Left lung (tissue), 10 donors: ENCODE data around the gene AP2A2. TPM values are rescaled to one million over a fixed set of nuclear protein-coding genes. Genes with fewer than 3 reads are reported as not detected.

Experiments used
- ATAC-seq: fragments of 200-7000 bp; cut with Tn5 transposase; one replicate; pipeline ENCODE4 v1.9.1; 2020; ENCODE audit warnings: moderate library complexity
- DNase-seq, 4 donors: peaks; one replicate each; pipeline ENCODE4 v3.0.0-alpha.2; 2013 to 2020
- H3K27ac ChIP-seq, 2 donors: fragments of 200-600 bp; sonication (generic) in 1 of 2; one replicate each; pipeline versions ENCODE4 v1.5.0 to v1.8.0; 2020 to 2021
- H3K27me3 ChIP-seq, 2 donors: fragments of 200-600 bp; sonication (generic) in 1 of 2; one replicate each; pipeline versions ENCODE4 v1.5.0 to v1.8.0; 2020 to 2021
- H3K36me3 ChIP-seq, 2 donors: fragments of 200-600 bp; sonication (generic) in 1 of 2; one replicate each; pipeline versions ENCODE4 v1.5.0 to v1.8.0; 2020 to 2021
- H3K4me1 ChIP-seq, 2 donors: fragments of 200-600 bp; one replicate each; pipeline ENCODE4 v1.8.0; 2021
- H3K4me3 ChIP-seq, 2 donors: fragments of 200-600 bp; sonication (generic) in 1 of 2; one replicate each; pipeline versions ENCODE4 v1.5.0 to v1.8.0; 2020 to 2021; ENCODE audit warnings: mild to moderate bottlenecking in 1 of 2
- H3K9me3 ChIP-seq, 2 donors: fragments of 200-600 bp; sonication (generic) in 1 of 2; one replicate each; pipeline versions ENCODE4 v1.5.0 to v1.8.0; 2020 to 2021
- intact Hi-C, 2 donors: fragments of 100-400 bp; cut with DNase I; formaldehyde crosslinking; loops; one replicate each; pipeline versions ENCODE4 v1.11.2 to v1.14.2; 2022
- polyA plus RNA-seq, 6 donors: library from polyadenylated mRNA; unstranded; fragments of 120-200 nt; gene quantifications; one replicate each; pipeline ENCODE4 v1.2.1, GENCODE V29; 2013; ENCODE audit not compliant: insufficient read length in 6 of 6
- total RNA-seq, 2 donors: library from RNA; stranded (reverse); fragmentation: NEBNext Ultra II Directional; extraction: Animal tissue kit (Norgen Biotek cat#: 25700); gene quantifications; one replicate each; pipeline ENCODE4 v1.2.1, GENCODE V29; 2021
- TF ChIP-seq, protein P1 (sequence below), 2 donors: fragments of 200-600 bp; sonication (generic) in 1 of 2; IDR thresholded peaks; one replicate each; pipeline versions ENCODE4 v1.5.0 to v1.8.0; 2021; ENCODE audit warnings: antibody characterized with exemption in 2 of 2
- donor health status: DM: no; HTN: yes; CAD: no.
- donor health status: DM: no; HTN: no; CAD: no.

Gene AP2A2
- total and polyA plus RNA-seq, 8 donors, result 77.0 to 98.4 (median 83.0) TPM

DNA sequence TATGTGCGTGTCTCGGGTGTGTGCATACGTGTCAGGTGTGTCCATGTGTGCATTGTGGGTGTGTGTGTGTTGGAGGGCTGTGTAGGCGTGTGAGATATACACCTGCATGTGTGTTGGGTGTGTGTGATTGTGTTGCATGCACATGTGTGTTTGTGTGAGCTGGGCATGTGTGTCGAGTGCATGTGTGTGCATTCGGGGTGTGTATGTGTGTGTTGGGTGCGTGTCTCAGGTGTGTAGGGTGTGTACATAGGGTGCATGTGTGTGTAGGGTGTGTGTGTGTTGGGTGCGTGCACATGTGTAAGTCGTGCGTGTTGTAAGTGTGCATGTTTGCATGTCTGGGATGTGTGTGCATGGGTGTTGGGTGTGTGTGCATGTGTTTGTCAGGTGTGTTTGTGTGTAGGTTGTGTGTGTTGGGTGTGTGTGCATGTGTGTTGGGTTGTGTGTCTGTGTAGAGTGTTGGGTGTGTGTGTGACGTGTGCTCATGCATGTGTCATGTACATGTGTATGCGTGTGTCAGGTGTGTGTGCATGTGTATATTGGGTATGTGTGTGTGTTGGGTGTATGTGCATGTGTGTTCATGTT is 106.7 kb downstream of the AP2A2 start:
- ATAC-seq, result no peak
- TF ChIP-seq, protein P1, sequence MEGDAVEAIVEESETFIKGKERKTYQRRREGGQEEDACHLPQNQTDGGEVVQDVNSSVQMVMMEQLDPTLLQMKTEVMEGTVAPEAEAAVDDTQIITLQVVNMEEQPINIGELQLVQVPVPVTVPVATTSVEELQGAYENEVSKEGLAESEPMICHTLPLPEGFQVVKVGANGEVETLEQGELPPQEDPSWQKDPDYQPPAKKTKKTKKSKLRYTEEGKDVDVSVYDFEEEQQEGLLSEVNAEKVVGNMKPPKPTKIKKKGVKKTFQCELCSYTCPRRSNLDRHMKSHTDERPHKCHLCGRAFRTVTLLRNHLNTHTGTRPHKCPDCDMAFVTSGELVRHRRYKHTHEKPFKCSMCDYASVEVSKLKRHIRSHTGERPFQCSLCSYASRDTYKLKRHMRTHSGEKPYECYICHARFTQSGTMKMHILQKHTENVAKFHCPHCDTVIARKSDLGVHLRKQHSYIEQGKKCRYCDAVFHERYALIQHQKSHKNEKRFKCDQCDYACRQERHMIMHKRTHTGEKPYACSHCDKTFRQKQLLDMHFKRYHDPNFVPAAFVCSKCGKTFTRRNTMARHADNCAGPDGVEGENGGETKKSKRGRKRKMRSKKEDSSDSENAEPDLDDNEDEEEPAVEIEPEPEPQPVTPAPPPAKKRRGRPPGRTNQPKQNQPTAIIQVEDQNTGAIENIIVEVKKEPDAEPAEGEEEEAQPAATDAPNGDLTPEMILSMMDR (IDR thresholded peaks at IDR 0.05), result no peak
- Histone ChIP-seq H3K27me3 (peaks cover 3 to 61% of the 10 kb centered on the region in 2 donors), H3K36me3 (no peaks in the 10 kb centered on the region), H3K4me3 (no peak overlapping the region), H3K9me3 (no peaks in the 10 kb centered on the region), H3K4me1 (no peaks in the 10 kb centered on the region), H3K27ac (no peak overlapping the region)
- DNase-seq, result no peak
- intact Hi-C loops, result no loop called here

DNA sequence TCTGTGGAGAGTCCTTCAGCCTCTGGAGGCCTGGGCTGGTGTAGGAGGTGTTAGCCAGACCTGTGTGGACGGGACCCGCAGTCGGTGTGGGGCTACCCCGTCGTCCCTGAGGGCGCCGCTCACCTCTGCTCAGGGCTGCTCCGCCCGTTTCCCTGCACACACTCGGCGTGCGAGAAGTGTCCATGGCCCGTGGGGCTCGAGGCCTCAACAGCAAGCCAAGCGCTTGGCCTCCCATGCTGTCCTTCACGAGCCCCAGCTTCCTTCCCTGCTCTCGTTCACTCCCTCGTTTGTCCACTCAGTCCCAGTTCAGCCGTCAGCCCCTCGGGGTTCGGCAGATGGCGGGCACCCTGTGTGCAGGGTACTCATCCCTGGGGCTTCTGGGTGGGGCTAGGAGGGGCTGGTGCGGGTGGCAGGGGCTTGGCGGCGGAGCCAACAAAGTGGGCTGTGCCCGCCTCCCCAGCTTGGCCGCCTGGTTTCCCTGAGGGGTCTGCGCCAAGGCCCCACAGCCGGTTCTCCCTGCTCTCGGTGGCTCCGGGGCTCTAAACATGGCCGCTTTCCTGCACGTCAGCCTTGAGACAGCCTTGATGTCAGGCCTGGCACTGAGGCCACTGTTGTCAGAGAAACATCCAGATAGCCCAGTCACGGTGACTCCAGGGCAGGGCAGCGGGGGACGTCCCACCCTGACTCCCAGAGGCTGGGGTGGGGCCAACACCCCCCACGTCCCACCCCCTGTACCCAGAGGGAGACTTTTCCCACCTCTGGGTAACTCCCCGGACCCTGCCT is 107.5 kb downstream of the AP2A2 start:
- TF ChIP-seq, protein P1 (IDR thresholded peaks at IDR 0.05), result no peak
- DNase-seq, result no peak
- Histone ChIP-seq H3K9me3 (no peaks in the 10 kb centered on the region), H3K4me3 (no peak overlapping the region), H3K27me3 (peaks cover 3 to 69% of the 10 kb centered on the region in 2 donors), H3K36me3 (no peaks in the 10 kb centered on the region), H3K27ac (no peak overlapping the region), H3K4me1 (no peaks in the 10 kb centered on the region)
- intact Hi-C loops, result no loop called here
- no peak for ATAC-seq

DNA sequence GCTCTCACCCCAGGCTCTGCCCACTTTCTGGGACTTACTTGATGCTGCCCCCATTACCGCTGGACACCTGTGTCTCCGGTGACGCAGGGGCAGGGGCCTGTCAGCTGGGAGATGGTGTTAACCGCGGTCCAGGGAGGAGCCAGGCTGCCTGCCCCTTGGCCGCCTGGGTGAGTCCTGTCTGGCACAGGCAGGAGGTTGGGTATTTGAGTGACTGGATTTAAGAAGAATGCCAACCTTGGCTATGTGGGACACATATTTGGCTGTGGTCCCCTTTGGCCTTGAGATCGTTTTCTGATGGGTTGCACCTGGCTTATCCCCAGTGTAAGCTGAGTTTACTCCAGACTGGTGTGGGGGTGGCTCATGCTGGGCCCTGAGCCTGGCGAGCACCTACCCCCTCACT is 108.3 kb downstream of the AP2A2 start:
- no peaks in the 10 kb centered on the region for H3K9me3 ChIP-seq
- H3K27me3 ChIP-seq, result peaks cover 3 to 70% of the 10 kb centered on the region in 2 donors
- intact Hi-C loops, result no loop called here
- no peaks in the 10 kb centered on the region for H3K4me1 ChIP-seq
- no peak for DNase-seq
- H3K27ac ChIP-seq, result no peak overlapping the region
- no peak for ATAC-seq
- H3K4me3 ChIP-seq, result no peak overlapping the region
- TF ChIP-seq, protein P1 (IDR thresholded peaks at IDR 0.05), result no peak
- no peaks in the 10 kb centered on the region for H3K36me3 ChIP-seq

DNA sequence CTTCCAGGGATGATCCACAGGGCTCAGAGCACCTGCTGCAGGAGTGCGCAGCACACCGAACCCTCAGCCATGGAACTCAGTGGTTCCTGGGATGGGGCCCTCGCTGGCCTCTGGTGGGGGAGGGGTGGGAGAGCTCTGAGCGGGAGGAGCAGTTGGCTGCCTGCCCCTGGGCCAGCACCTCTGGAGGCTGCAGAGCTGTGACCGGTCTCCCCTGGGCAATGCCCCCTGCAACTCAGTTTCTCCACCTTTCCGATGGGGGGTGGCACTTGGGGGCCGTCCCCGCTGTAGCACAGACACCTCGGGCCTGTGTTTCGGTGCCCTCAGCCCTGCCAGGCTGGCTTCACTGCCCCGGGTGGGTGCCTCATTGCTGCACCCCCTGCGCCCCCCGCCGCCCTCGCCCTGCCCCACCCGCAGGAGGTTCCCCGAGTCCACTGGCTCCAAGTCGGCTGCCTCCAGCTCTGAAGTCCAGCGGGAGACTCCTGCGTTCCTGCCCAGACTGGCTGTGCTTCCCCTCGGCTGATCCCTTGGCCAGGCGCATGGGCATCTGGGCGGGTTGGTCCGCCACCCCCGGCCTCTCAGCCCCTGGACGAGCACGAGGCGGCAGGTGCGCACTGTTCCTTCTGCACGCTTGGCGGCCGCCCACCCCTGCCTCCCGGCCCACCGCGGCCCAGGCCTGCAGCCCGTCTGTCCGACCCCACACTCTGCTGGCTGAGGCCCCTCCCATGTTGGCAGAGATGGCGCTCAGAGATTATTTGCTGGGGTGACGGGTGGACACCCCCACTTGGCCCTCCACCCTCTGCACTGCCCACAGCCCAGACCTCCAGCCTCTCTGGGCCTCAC is 109.0 kb downstream of the AP2A2 start:
- Histone ChIP-seq H3K27me3 (peaks cover 3 to 68% of the 10 kb centered on the region in 2 donors), H3K36me3 (no peaks in the 10 kb centered on the region), H3K4me3 (no peak overlapping the region), H3K4me1 (no peaks in the 10 kb centered on the region), H3K27ac (no peak overlapping the region), H3K9me3 (no peaks in the 10 kb centered on the region)
- intact Hi-C loops, result no loop called here
- DNase-seq (no peak), ATAC-seq (no peak)
- TF ChIP-seq, protein P1 (IDR thresholded peaks at IDR 0.05), result no peak
